ENCODE results near the gene SNRNP70.
A peak's percentile ranks its signal among the peaks of the same experiment; 100 is the strongest.

- 0 out of 2 replicates have a peak, but pooled peaks have one; percentile 60 for TF ChIP-seq HOXA7 (CRISPR knock-in tag; IDR thresholded peaks at IDR 0.05)
- peak; percentile 10 to 47; a peak in 1 of 4 replicates for TF ChIP-seq POLR2A (IDR thresholded peaks at IDR 0.05; ENCODE audit: insufficient read depth in 1 of 2, low read depth in 2 of 2, low read length in 2 of 2)
- TF ChIP-seq EZH2 (conservative IDR thresholded peaks at IDR 0.05; ENCODE audit: low read depth, low read length) = no peak
- no peak for TF ChIP-seq KAT7 (CRISPR knock-in tag; IDR thresholded peaks at IDR 0.05; ENCODE audit: borderline replicate concordance)
- TF ChIP-seq, protein P1, sequence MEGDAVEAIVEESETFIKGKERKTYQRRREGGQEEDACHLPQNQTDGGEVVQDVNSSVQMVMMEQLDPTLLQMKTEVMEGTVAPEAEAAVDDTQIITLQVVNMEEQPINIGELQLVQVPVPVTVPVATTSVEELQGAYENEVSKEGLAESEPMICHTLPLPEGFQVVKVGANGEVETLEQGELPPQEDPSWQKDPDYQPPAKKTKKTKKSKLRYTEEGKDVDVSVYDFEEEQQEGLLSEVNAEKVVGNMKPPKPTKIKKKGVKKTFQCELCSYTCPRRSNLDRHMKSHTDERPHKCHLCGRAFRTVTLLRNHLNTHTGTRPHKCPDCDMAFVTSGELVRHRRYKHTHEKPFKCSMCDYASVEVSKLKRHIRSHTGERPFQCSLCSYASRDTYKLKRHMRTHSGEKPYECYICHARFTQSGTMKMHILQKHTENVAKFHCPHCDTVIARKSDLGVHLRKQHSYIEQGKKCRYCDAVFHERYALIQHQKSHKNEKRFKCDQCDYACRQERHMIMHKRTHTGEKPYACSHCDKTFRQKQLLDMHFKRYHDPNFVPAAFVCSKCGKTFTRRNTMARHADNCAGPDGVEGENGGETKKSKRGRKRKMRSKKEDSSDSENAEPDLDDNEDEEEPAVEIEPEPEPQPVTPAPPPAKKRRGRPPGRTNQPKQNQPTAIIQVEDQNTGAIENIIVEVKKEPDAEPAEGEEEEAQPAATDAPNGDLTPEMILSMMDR (CRISPR knock-in tag; IDR thresholded peaks at IDR 0.05) = no peak
- no peak for TF ChIP-seq TBX2 (CRISPR knock-in tag; IDR thresholded peaks at IDR 0.05; ENCODE audit: borderline replicate concordance)
- TF ChIP-seq POLR2AphosphoS5 (IDR thresholded peaks at IDR 0.05; ENCODE audit: low read depth, low read length) = 0 out of 2 replicates have a peak, but pooled peaks have one; percentile 22
- TF ChIP-seq ZBTB1 (CRISPR knock-in tag; IDR thresholded peaks at IDR 0.05; ENCODE audit: borderline replicate concordance) = no peak
Measured at GRCh38 chr19:49114630-49115363, 29.5 kb downstream of the SNRNP70 start.
